HG03108 (cell line): ENCODE data around the gene RASGEF1C.

Experiments
- ATAC-seq: cut with Tn5 transposase; IDR thresholded peaks from one replicate; pipeline ENCODE4 v1.9.1; 2021; ENCODE audit warnings: moderate library complexity; ENCODE audit not compliant: unreplicated experiment

Gene RASGEF1C

DNA sequence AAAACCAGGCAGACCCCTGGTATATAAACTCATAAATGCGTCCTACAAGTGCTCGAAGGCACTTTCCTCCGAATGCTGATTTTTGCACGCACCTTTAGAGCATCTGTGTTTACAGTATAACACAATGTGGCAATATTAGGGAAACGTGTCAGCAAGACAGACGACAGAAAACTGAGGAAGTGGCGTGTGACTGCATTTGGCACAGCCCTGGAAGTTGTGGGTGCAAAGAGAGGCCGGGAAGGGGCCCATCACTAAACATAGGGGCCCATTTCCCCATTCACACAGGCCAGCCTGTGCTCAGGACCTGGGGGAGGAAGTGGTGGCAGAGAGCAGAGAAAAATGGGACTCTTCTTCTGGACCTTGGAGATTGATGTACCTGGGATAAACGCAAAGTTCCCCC is 48.2 kb downstream of the RASGEF1C start:
- ATAC-seq, result no peak

- ATAC-seq, result no peak
These were observed 48.8 kb downstream of the RASGEF1C start for GRCh38 chr5:180160215-180160614.

DNA sequence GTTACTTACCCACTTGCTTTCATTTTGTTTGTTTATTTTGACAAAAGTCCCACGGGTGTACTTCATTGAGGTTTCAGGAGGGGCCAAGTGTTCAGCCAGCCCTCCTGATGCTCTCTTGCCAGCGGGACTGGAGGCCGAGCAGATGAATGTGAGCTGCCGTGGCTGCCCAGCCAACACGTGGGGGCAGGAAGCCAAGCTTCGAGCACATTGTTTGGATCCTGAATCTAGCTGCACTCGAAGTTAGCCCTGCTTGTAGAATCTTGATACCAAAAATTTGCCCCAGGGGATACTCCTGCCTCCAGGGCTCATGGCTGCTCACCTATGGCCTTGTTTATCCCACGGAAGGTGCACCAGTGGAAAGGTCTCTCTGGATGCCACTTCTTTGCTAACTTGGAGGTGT is 49.3 kb downstream of the RASGEF1C start:
- ATAC-seq, result no peak

GRCh38 chr5:180157866-180158265 is 51.1 kb downstream of the RASGEF1C start:
- ATAC-seq, result no peak

GRCh38 chr5:180156141-180156540 is 52.9 kb downstream of the RASGEF1C start:
- ATAC-seq, result no peak

- no peak for ATAC-seq
These were observed 53.6 kb downstream of the RASGEF1C start for GRCh38 chr5:180155365-180155926.

DNA sequence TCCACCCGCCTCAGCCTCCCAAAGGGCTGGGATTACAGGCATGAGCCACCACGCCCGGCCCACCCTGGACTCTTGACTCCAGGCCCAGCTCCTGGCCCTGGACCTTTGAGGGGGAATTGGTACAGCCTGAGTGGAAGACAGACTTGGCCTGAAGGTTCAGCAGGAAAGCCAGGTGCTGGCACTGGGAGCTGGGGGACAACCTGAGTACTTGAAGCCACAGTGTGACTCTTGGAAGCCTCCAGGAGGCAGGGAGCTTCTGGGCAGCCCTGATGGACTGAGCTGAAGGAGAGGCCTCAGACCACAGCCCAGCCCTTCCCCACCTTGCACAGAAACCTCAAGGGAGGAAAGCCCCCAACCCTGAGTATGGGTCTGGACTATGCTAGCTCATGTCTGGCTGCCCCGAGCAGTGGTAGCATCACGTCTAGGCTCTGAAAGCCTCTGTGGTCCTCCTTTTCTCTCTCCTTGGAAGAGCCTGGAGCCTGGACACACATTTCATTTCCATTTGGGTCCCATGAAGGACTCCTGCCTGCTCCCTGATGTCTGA is 54.1 kb downstream of the RASGEF1C start:
- ATAC-seq, result no peak

- no peak for ATAC-seq
These were observed 55.0 kb downstream of the RASGEF1C start for GRCh38 chr5:180153991-180154390.

- ATAC-seq, result no peak
These were observed 55.9 kb downstream of the RASGEF1C start for GRCh38 chr5:180153099-180153498.

DNA sequence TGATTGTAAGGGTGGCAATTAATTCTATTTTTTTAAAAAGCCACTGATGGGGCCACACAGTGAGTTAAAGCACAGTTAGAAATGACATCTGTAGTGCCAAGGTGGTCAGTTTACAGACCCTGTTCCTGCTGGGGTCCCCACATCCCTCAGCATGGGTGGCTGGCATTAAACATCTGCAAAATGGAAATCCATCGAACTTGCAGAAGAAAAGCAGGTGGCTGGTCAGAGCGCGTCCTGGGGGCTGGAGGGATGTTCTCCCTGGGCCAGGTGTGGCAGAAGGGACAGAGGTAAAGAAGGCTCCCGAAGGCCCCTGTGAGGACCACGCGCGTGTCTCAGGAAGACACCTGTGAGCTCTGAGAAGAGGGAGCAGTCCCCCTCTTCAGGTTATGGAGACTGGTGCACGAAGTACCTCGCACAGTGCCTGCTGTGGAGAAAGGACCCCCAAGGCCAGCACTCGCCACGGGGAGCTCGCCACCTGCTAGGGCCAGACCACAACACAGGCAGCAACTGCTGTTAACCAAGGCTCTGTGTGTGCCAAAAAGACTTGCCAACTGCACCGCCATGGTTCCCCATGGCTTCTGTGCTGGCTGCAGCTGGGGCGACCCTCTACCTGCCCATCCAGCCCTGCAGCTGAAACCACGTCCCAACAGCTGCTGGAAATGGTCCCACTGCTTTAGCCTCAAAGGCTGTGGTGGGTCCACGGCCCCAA is 65.2 kb downstream of the RASGEF1C start:
- no peak for ATAC-seq

DNA sequence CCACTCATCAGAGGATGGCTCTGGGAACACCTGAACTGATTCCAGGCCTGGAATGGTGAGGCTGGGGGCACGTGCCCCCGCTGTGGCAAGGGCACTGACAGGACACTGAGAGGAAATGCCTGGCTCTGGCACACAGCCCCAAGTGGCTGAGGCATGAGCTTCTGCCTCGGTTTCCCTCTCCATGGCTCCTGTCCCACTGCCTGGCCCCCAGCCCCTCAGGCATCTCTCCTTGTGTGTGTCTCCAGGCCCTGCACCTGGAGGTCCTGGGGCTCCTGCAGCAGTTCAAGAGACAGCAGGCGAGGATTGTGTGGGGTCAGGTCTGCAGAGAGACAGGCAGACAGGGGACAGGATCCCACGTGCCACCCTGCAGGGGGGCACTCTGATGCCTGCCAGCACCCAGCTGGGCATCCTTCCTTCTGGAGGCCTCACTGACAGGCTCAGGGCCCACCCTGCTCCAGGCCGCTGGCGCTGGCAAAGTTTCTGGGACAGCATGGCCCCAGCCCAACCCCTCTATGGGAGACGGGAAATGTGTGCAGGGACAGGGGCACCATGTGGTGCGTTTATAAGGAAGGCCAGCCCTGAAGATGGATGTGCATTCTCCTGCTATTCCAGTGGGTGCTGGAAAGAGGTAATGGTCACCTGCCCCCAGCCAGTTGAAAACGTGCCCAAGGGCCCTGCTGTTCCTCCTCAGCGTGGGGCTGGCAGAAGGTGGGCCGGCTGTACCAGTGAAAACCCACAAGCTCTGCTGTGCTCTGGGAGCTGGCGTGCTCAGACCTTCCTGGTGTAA is 66.0 kb downstream of the RASGEF1C start:
- no peak for ATAC-seq

DNA sequence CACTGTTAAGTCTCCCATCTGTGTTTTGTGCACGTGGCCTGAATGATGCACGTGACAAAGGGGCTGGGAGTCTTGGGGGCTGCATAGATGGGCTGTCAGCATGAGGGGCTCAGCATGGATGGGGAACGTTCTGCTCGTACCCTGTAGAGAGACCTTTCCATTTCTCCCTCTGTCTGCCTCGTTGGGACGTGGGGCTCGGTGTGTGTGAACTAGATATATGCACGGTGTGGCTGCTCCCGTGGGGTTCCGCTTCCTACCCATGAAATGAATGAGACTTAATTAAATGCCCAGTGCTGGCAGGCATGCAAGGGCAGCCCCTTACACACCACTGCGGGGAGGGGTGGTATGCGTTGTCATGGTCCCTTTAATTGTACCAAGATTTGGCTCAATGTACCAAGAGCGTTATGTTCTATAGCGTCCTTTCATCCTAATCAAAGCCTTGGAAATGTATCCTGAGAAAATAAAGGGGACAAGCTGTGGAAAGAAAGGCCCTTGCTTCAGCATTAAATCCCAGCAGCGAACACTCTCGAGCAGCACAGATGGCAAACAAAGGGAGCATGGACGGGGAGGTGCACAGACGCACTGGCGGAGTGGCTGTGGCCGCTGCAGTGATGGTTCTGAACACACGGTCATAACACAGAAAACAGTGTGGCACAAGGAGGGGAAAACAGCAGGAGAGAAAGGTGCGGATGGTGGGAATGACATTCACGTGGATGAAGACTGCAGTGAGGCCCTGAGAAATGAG is 66.8 kb downstream of the RASGEF1C start:
- no peak for ATAC-seq

GRCh38 chr5:180141068-180141660 is 67.8 kb downstream of the RASGEF1C start:
- ATAC-seq, result no peak

DNA sequence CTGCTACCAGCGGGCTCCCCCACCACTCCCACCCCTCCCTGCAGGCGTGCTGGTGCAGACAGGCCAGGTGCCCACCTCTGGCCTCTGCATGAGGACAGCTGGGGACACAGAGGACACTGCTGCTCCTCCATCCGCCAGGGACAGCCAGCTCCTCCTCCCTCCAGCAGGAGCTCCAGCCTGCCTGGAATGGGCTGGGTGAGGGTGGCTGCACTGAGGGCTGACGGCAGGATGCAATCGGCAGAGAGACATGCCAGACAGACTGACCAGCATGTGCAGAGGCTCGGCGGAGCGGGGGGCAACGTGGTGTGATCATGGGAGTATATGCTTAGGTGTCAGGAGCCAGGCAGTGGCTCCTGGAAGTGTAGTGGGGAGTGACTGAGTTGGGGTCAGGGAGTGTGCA is 68.4 kb downstream of the RASGEF1C start:
- ATAC-seq, result no peak

- ATAC-seq, result no peak
These were observed 68.9 kb downstream of the RASGEF1C start for GRCh38 chr5:180140079-180140554.

- no peak for ATAC-seq
These were observed 69.3 kb downstream of the RASGEF1C start for GRCh38 chr5:180139731-180140055.

GRCh38 chr5:180138976-180139730 is 69.9 kb downstream of the RASGEF1C start:
- ATAC-seq, result no peak

GRCh38 chr5:180138214-180138975 is 70.6 kb downstream of the RASGEF1C start:
- no peak for ATAC-seq
